Thyroid gland (tissue), 4 donors: Measurements from ENCODE around the gene TRAF7.

Experiments
- CTCF ChIP-seq, 6 experiments: fragments of 200-600 bp in 3 of 6; fragments of 450-650 bp in 3 of 6; sonication (generic) in 3 of 6; IDR thresholded peaks; one replicate each; pipeline ENCODE4 v1.5.1; 2016 to 2019; ENCODE audit warnings: antibody characterized with exemption in 6 of 6, mild to moderate bottlenecking in 2 of 6, inconsistent platforms in 1 of 6, moderate library complexity in 1 of 6
- POLR2A ChIP-seq, 2 donors: fragments of 450-650 bp; IDR thresholded peaks; one replicate each; pipeline ENCODE4 v1.6.1; 2017; ENCODE audit warnings: antibody characterized with exemption in 2 of 2, mild to moderate bottlenecking in 2 of 2, moderate library complexity in 1 of 2

GRCh38 chr16:2187212-2187611, 31.6 kb downstream of the TRAF7 start:
- TF ChIP-seq POLR2A (IDR thresholded peaks at IDR 0.05) (no peak), CTCF (IDR thresholded peaks at IDR 0.05) (no peak)
